Endothelial cell of umbilical vein (primary cell): ENCODE results near the gene EPHX1. TPM values are rescaled to one million over a fixed set of nuclear protein-coding genes. Genes with fewer than 3 reads are reported as not detected.

Experiments
- BruUV-seq: library from RNA; stranded (reverse); fragments of 400-500 nt; replicated peaks from 2 replicates; lab custom pipeline; 2021; lab: Mats Ljungman, UMichigan
- CTCF ChIA-PET: fragments of 300-600, 350-600 bp; sonication (Branson Sonifier 250); formaldehyde crosslinking; loops from one replicate; lab custom pipeline; 2021; ENCODE audit warnings: antibody characterized with exemption, inconsistent platforms; lab: Charles Lee
- POLR2A ChIA-PET: fragments of 300-600, 350-600 bp; sonication (Branson Sonifier 250); formaldehyde crosslinking; loops from one replicate; lab custom pipeline; 2021; ENCODE audit warnings: antibody characterized with exemption, inconsistent platforms; lab: Charles Lee
- DNase-seq: peaks from one replicate; pipeline ENCODE4 v3.0.0-alpha.2; 2011; ENCODE audit warnings: low read depth, low spot score
- FAIRE-seq: peaks from 2 replicates; lab custom pipeline; 2011; peaks lifted over from hg19 to GRCh38; lab: Jason Lieb, UNC
- H2AFZ ChIP-seq: 2 replicates; pipeline ENCODE4 v1.6.0; 2012; ENCODE audit warnings: low read depth, low read length, control low read depth, inconsistent platforms
- H3K27ac ChIP-seq: 2 replicates; pipeline ENCODE4 v1.5.1; 2011; ENCODE audit warnings: low read depth, mild to moderate bottlenecking, control low read depth, low read length, moderate library complexity; ENCODE audit not compliant: insufficient read depth
- H3K27me3 ChIP-seq, 2 experiments: 2 replicates each; pipeline versions ENCODE4 v1.6.0 to v1.6.1; 2011; ENCODE audit warnings: low read length in 2 of 2, mixed read lengths in 1 of 2; ENCODE audit not compliant: control insufficient read depth in 2 of 2, insufficient read depth in 2 of 2
- H3K36me3 ChIP-seq, 2 experiments: 2 replicates in 1 of 2; 3 replicates in 1 of 2; pipeline ENCODE4 v1.5.1; 2011; ENCODE audit warnings: low read length in 2 of 2, mild to moderate bottlenecking in 1 of 2, moderate library complexity in 1 of 2; ENCODE audit not compliant: control insufficient read depth in 2 of 2, insufficient read depth in 2 of 2; ENCODE audit errors: extremely low read depth in 1 of 2
- H3K4me1 ChIP-seq: 3 replicates; pipeline ENCODE4 v1.5.1; 2011; ENCODE audit warnings: mild to moderate bottlenecking, low read length; ENCODE audit not compliant: control insufficient read depth, insufficient read depth; ENCODE audit errors: extremely low read depth
- H3K4me2 ChIP-seq: 2 replicates; pipeline ENCODE4 v1.6.1; 2011; ENCODE audit warnings: low read length, control low read depth, mixed read lengths; ENCODE audit not compliant: insufficient read depth
- H3K4me3 ChIP-seq, 3 experiments: fragments of 200-600 bp in 1 of 3; sonication (generic), shearing (Covaris generic) in 1 of 3; replicated peaks in 1 of 3; 2 replicates each; pipeline ENCODE4 v1.5.1; 2011 to 2016; ENCODE audit warnings: control low read depth in 3 of 3, low read length in 3 of 3, mild to moderate bottlenecking in 2 of 3, inconsistent platforms in 1 of 3, low read depth in 1 of 3, moderate library complexity in 1 of 3; ENCODE audit not compliant: insufficient read depth in 1 of 3
- H3K79me2 ChIP-seq: 2 replicates; pipeline ENCODE4 v1.6.0; 2012; ENCODE audit warnings: low read length, inconsistent platforms; ENCODE audit not compliant: control insufficient read depth, insufficient read depth
- H3K9ac ChIP-seq: replicated peaks from 2 replicates; pipeline ENCODE3; 2011; ENCODE audit warnings: low read length, control low read depth; ENCODE audit not compliant: insufficient read depth; ENCODE audit errors: extremely low read depth
- H3K9me1 ChIP-seq: replicated peaks from 3 replicates; pipeline ENCODE4 v1.6.0; 2011; ENCODE audit warnings: mild to moderate bottlenecking, low read length; ENCODE audit not compliant: control insufficient read depth, insufficient read depth; ENCODE audit errors: extremely low read depth
- H3K9me3 ChIP-seq: replicated peaks from 2 replicates; pipeline ENCODE4 v1.5.1; 2012; ENCODE audit warnings: low read length, inconsistent platforms; ENCODE audit not compliant: control insufficient read depth, insufficient read depth
- H4K20me1 ChIP-seq: replicated peaks from 2 replicates; pipeline ENCODE3; 2011; ENCODE audit warnings: mild to moderate bottlenecking, low read length; ENCODE audit not compliant: control insufficient read depth, insufficient read depth; ENCODE audit errors: extremely low read depth
- EZH2 ChIP-seq: IDR thresholded peaks from 2 replicates; pipeline ENCODE4 v1.6.1; 2012; ENCODE audit warnings: borderline replicate concordance, low read depth, mild to moderate bottlenecking, moderate library complexity, low read length, inconsistent platforms; ENCODE audit not compliant: severe bottlenecking
- GATA2 ChIP-seq: IDR thresholded peaks from 2 replicates; pipeline ENCODE4 v1.7.0; 2011; ENCODE audit warnings: low read depth, mild to moderate bottlenecking, moderate library complexity, mixed read lengths, low read length; ENCODE audit not compliant: insufficient read length, insufficient read depth
- JUN ChIP-seq: IDR thresholded peaks from 2 replicates; pipeline ENCODE4 v1.6.1; 2011; ENCODE audit warnings: borderline replicate concordance, low read depth; ENCODE audit not compliant: insufficient read length, insufficient read depth
- MYC ChIP-seq: IDR thresholded peaks from one replicate; pipeline ENCODE4 v1.6.1; 2011; ENCODE audit warnings: mild to moderate bottlenecking, low read depth, low read length
- POLR2A ChIP-seq: IDR thresholded peaks from 2 replicates; pipeline ENCODE4 v1.6.1; 2012; ENCODE audit warnings: low read depth, mild to moderate bottlenecking, control low read depth, low read length
- POLR2AphosphoS5 ChIP-seq: IDR thresholded peaks from 2 replicates; pipeline ENCODE4 v1.6.1; 2012; ENCODE audit warnings: low read depth, mild to moderate bottlenecking, control low read depth, low read length, moderate library complexity; ENCODE audit not compliant: insufficient read depth
- dilution Hi-C: fragments of 300-500 bp; cut with MboI; formaldehyde crosslinking; loops from one replicate; pipeline ENCODE4 v1.15.0; 2019; ENCODE audit warnings: low sequenced_read_pairs; ENCODE audit not compliant: extremely low pct_ligation_motif_present
- intact Hi-C: fragments of 100-400 bp; cut with micrococcal nuclease; formaldehyde crosslinking; loops from one replicate; pipeline ENCODE4 v1.10.0; 2022
- polyA plus RNA-seq, 4 experiments: library from polyadenylated mRNA; depleted of rRNA in 3 of 4; stranded (reverse) in 3 of 4; unstranded in 1 of 4; fragments of >200 nt; gene quantifications; 2 replicates each; pipeline versions ENCODE4 v1.2.1 to v1.2.3, GENCODE V29; 2011 to 2012; ENCODE audit warnings: missing spikeins in 1 of 4
- total RNA-seq: library from RNA; stranded (reverse); gene quantifications from 2 replicates; pipeline ENCODE4 v1.2.3, GENCODE V29; 2021
- TF ChIP-seq, protein P1 (sequence below), 2 donors: IDR thresholded peaks; 1 replicate in 1 of 2; 2 replicates in 1 of 2; pipeline ENCODE4 v1.5.1; 2011; ENCODE audit warnings: low read length in 2 of 2, mild to moderate bottlenecking in 2 of 2, moderate library complexity in 2 of 2, control low read depth in 1 of 2, inconsistent platforms in 1 of 2, low read depth in 1 of 2; ENCODE audit not compliant: insufficient read depth in 1 of 2; ENCODE audit errors: extremely low read depth in 1 of 2
- TF ChIP-seq, protein P2 (sequence below): IDR thresholded peaks from 2 replicates; pipeline ENCODE4 v1.6.1; 2011; ENCODE audit not compliant: insufficient read depth, insufficient read length

Gene EPHX1
- total and polyA plus RNA-seq, 2 donors (not counting 3 experiments of a cell fraction or from before 2014, with no cell fraction given) = 23.7 to 25.2 TPM

DNA sequence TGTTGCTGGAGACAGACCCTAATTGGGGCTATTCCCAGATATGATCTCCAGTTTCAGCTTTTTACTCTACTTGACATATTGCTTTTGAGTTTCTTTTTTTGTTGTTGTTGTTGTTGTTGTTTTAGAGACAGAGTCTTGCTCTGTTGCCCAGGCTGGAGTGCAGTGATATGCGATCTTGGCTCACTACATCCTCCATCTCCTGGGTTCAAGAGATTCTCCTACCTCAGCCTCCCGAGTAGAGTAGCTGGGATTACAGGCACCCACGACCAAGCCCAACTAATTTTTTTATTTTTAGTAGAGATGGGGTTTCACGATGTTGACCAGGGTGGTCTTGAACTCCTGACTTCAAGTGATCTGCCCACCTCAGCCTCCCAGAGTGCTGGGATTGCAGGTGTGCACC is 33.6 kb upstream of the EPHX1 start:
- Histone ChIP-seq H3K4me3 (no peak overlapping the region), H2AFZ (no peak overlapping the region), H3K27me3 (no peaks in the 10 kb centered on the region), H3K79me2 (peaks cover 34% of the 10 kb centered on the region), H3K9ac (no peak overlapping the region), H4K20me1 (no peaks in the 10 kb centered on the region), H3K36me3 (no peaks in the 10 kb centered on the region), H3K9me3 (no peaks in the 10 kb centered on the region), H3K9me1 (no peaks in the 10 kb centered on the region), H3K27ac (no peak overlapping the region), H3K4me2 (no peak overlapping the region), H3K4me1 (peaks cover 22% of the 10 kb centered on the region)
- no TSS peak for BruUV-seq
- DNase-seq (no peak), FAIRE-seq (no peak)
- no peak for TF ChIP-seq POLR2A
- no peak for TF ChIP-seq MYC
- TF ChIP-seq, protein P1, sequence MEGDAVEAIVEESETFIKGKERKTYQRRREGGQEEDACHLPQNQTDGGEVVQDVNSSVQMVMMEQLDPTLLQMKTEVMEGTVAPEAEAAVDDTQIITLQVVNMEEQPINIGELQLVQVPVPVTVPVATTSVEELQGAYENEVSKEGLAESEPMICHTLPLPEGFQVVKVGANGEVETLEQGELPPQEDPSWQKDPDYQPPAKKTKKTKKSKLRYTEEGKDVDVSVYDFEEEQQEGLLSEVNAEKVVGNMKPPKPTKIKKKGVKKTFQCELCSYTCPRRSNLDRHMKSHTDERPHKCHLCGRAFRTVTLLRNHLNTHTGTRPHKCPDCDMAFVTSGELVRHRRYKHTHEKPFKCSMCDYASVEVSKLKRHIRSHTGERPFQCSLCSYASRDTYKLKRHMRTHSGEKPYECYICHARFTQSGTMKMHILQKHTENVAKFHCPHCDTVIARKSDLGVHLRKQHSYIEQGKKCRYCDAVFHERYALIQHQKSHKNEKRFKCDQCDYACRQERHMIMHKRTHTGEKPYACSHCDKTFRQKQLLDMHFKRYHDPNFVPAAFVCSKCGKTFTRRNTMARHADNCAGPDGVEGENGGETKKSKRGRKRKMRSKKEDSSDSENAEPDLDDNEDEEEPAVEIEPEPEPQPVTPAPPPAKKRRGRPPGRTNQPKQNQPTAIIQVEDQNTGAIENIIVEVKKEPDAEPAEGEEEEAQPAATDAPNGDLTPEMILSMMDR (IDR thresholded peaks at IDR 0.05; ENCODE audit: extremely low read depth in 1 of 2, insufficient read depth in 1 of 2, low read depth in 1 of 2, low read length in 2 of 2) = no peak
- TF ChIP-seq JUN = no peak
- TF ChIP-seq, protein P2, sequence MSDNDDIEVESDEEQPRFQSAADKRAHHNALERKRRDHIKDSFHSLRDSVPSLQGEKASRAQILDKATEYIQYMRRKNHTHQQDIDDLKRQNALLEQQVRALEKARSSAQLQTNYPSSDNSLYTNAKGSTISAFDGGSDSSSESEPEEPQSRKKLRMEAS = no peak
- no peak for TF ChIP-seq EZH2
- TF ChIP-seq POLR2AphosphoS5 = no peak
- no peak for TF ChIP-seq GATA2
- POLR2A ChIA-PET = no interaction called here
- CTCF ChIA-PET = interaction anchor here (0.8 to 3.5 kb wide), 3 partner anchors 8 to 302 kb away, joined by 4 to 29 read pairs (median 20); no protein-coding TSS in a partner anchor
- intact Hi-C loops (no loop called here), dilution Hi-C loops (no loop called here)
